COLO668 (cell line): ENCODE data around the gene FABP1.

ENCODE experiments used
- DNase-seq: peaks from one replicate; lab custom pipeline; 2025; ENCODE audit not compliant: unreplicated experiment; lab: John Stamatoyannopoulos, UW

Gene FABP1

DNA sequence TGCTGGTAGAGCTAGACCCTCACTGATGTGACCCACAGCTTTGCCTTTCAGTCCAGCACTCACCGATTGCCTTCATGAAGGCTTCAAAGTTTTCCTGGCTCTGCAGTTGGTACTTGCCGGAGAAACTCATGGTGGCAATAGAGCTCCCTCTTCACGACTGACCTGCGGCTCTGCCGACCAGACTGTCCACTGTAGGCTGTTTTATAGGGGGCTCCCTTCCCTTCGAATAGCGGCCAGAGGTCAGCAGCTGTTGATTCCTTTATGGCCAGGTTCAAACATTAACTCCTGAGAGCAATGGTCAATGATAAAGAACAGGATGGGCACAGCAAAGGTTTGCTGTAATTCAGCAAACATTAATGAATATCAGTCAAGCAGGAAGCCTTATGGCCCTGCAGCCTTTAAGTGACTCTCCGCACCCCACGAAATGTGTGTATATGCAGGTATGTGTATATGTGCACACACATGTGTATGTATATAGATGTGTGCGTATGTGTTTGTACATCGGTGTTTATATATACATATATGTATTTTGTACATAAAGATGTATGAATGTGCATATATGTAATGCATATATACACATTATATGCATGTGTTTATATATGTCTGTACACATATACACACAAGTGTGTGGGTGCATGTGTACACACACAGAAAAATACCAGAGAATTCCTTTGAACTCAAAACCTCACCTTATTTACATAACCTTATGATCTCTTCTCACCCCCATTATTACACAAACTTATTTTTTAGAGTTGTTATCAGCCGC lies at the start of gene FABP1:
Gene FABP1, minus strand, starts transcription at position 175 of the 766 bp plus-strand sequence. Its CDS starts 45 bp downstream, at position 130.
- no peak for DNase-seq

- DNase-seq: no peak
These were observed 49.7 kb upstream of the FABP1 start for GRCh38 chr2:88177556-88177955.

DNA sequence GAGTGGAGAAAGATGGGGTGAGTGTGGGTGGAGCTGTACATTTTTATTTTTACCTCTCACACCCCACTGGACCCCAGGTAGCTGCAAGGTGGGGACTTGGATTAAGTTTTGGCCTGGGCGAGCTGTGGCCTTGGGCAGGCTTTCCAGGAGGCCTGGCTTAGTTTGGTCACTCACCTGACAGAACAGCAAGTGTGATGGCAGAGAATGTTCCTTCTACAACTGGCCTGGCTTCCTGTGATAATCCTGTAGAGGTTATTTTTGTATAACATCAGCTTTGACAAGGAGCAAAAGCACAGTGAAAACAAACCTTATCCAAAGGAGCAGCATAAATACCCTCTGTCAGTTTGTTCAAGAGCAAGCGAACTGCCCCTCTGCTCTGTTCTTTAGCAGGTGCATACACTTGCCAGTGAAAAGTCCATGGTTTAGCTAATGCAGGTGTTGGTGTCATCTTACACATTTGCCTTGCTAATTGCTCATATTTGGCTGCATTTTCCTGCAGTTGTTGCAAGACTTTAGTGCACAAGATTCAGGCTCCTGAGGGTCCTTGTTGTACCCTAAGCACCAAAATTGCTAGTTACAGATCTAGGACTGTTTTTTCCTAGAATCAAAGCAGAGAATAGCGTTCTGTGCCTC lies 48.6 kb upstream of the FABP1 start:
- DNase-seq: peak; percentile 6

DNA sequence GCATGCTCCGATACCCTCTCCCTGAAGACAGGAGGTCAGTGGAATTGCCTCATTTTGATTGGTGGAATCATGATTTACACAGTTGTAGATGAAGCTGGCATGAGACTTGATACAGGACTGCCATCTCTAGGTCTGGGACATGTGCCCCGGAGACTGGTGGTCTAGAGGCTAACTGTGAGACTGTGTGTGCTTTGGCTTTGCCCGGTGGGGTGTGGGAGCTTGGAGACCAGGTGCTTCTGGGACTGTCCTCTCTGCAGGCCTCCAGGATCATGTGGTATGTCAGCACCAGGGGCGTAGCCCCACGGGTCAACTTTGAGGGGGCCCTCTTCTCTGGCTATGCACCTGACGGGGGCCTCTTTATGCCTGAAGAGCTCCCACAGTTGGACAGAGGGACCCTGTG lies 45.0 kb upstream of the FABP1 start:
- no peak for DNase-seq

GRCh38 chr2:88171966-88172365 lies 44.1 kb upstream of the FABP1 start:
- DNase-seq: no peak

DNA sequence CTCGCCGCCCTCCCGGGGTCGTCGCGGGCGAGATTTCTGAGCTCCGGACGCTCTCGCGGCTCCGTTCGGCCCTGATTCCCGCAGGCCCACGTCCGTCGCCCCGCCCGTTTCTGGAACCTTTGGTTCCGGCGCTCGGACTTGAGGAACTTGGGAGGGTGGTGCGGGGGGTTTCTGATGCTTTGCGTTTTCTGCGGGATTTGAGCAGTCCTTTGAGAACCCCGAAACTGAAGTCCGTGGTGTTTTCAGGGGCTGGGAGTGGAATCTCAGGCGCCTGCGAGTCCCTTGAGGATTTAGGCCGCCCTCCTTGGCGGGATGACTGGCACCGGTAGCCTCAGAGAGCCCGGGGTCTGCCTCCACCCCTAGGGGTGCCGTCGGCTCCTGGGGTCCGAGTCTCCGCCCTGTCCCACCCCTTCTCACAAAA lies 42.6 kb upstream of the FABP1 start:
- no peak for DNase-seq

DNA sequence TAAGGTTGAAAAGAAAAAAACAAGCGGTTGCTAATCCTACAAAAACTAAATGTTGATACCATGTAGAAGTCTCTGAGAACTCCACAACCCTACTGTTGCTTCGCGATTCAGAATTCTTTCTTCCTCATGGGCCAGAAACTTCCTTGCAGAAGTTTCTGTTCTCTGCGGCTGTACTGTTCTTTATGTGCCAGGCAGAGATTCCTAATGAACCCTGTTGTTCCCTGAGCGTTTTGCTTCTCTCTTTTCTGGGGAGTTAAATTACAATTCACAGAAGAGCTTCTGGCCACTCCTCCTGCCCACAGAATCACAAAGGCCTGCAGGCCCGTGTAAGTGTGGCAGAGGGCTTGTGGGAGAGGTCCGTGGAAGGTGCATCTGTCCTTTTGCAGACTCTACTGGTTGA lies 40.5 kb upstream of the FABP1 start:
- DNase-seq: no peak

DNA sequence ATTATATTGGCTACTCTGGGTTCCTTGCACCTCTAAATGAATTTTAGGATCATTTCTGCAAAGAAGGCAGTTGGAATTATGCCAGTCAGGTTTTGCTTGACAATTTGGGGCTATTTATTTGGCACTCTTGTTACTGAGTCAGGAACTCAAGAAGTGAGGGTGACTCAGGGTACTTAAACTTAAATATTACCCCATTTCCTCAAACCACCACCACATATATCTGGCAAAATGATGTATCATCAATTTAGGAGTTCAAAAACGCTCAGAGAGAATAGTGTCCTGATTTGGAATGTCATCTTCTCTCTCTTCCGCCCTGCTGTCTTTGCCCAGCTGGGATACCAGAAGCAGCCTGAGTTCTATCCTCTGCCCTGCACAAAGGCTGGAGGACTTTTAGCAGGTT lies 39.9 kb upstream of the FABP1 start:
- no peak for DNase-seq

DNA sequence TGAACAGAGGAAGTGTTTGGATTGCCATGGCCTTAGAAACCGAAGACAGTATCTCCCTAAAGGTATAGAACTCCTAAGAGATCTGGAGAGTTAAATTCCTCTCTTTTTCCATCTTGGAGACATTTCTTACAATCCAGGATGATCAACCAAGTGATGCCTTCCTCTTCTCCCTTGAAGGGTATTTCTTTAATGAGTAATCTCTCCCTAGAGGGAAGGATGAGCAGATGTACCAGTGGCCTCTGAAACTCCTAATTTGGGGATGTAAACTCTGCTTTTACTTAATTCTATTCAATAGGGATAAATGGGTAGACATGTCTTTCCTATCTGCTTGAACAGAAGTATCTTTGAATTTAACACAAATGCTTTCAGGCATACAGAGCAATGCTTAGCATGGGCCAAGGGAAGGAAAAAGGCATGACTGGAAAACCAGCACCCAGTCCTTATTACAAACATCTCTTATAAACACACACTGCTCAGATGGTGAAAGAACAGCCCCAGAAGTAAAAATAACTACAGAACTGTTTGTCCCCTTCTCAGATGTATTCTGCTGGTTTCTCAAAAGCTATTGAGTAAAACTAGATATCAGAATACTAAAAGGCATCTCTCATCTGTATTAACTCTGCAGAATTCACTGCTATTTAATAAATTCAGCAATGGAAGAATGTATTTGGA lies 37.6 kb upstream of the FABP1 start:
- DNase-seq: no peak

GRCh38 chr2:88161446-88162244 lies 33.8 kb upstream of the FABP1 start:
- DNase-seq: no peak

DNA sequence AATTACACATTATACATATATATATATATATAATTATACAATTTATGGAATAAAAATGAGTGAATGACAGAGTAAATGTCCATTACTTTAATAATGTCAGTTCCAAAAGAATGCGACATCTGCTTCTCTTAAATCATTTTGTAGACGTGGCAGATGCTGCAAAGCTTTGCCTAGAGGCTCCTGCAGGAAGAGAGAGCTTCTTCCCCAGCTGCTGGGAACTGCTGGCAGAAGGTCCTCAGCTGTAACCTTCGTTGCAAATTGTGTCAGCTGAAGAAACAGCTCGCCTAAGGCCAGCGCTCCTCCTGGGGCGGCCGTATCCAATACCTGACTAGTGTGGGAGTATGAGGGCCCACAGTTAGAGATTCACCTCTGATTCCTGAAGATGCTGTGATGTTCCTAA lies 32.7 kb upstream of the FABP1 start:
- DNase-seq: no peak

GRCh38 chr2:88159955-88160415 lies 32.1 kb upstream of the FABP1 start:
- peak; percentile 39 for DNase-seq

DNA sequence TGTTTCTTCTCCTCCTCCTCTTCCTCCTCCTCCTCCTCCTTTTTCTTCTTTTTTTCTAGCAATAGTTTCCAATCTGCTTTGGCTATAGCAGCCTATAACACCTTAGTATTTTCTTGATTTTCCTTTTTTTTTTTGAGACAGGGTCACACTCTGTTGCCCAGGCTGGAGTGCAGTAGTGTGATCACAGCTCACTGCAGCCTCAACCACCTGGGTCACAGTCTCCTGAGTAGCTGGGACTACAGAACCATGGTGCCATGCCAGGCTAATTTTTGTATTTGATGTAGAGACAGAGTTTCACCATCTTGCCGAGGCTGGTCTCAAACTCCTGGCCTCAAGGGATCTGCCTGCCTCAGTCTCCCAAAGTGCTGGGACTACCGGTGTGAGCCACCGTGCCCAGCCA lies 31.6 kb upstream of the FABP1 start:
- DNase-seq: no peak

GRCh38 chr2:88148929-88149438 lies 21.1 kb upstream of the FABP1 start:
- no peak for DNase-seq

DNA sequence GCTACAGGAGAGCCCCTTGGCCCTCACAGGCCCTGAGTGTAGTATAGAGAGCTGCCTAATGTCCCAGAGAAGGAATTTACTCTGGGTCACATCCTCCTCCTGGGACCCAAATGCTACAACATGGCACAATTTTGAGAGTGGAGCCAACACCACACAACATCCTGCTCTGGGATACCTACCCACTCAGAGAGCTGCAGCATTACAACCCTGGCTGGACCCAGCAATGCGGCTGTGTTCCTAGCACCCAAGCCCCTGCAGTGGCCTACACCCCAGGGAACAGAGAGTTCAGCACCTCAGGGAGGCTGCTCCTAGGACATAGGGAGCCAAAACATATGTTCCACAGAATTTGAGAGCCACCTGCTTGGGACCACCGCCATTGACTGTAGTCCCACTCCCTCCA lies 19.3 kb upstream of the FABP1 start:
- no peak for DNase-seq

GRCh38 chr2:88146590-88146989 lies 18.7 kb upstream of the FABP1 start:
- no peak for DNase-seq

DNA sequence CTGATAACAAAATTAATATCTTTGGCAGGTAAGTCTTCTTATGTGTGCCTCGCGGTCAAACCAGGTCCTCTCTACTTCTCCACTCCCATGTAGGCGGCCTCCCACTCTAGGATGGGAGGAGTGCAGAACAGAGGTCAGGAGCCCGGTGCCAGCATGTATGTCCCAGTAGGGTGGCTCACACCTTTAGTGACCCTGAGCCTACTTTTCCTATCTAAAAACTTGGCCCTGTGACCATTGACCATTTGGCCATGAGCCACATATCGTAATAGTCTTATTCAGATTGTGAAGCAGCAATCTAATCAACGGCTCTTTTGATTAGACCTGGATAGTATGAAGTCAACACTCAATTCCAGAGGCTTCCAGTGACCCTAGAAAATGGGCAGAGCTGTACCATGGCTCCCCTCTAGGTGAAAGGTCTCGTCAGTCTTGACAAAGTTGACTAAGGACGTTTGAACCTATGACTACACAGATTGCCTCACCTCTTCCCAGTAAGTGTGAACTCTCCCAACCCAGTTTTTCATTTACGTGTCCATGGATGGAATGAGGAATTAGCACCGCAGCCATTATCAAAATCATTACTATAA lies 17.1 kb upstream of the FABP1 start:
- DNase-seq: no peak

DNA sequence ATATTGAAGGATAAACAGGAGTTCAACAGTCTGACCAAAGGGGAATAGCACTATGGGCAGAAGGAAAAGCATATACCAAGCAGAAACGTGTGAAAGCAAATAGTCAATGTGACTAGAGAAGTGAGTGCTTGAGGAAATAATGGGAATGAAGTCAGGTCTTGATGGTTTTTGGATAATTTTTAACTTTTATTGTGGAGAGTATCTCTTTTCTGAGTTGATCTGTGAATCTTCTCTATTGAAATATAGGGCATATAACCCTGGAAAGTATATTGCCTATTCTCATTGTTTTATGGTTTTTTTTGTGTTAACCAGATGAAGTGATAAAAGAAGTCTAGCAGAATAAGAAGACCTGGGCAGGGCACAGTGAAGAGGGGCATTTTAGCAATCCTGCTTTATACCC lies 16.4 kb upstream of the FABP1 start:
- DNase-seq: no peak

- no peak for DNase-seq
These were observed 14.1 kb upstream of the FABP1 start for GRCh38 chr2:88141952-88142351.

DNA sequence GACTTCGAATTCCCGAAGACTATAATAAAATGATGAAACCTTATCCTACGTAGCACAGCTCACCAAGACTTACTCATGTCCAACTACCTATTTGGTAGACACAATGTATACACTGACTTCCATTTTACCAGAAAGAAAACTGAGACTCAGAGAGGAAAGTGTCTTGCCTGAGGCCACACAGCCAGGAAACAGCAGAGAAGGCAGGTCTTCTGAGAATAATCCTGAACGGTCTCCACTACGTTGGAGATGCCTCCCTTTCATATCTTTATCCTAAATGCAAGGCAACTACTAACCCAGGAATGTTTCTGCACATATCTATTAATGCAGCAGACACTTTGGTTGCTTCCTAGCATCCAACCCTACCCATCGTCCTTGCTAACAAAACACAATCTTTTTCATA lies 11.9 kb upstream of the FABP1 start:
- no peak for DNase-seq
